ENCODE results near the gene CDK18.

CDK18 gene

GRCh38 chr1:205542367-205542766 is 37.9 kb downstream of the CDK18 start:
- DNase-seq: no peak

- peak; percentile 32 for DNase-seq
These were observed 39.2 kb downstream of the CDK18 start for GRCh38 chr1:205543351-205544301.

GRCh38 chr1:205545001-205545919 is 40.8 kb downstream of the CDK18 start:
- DNase-seq: no peak

DNA sequence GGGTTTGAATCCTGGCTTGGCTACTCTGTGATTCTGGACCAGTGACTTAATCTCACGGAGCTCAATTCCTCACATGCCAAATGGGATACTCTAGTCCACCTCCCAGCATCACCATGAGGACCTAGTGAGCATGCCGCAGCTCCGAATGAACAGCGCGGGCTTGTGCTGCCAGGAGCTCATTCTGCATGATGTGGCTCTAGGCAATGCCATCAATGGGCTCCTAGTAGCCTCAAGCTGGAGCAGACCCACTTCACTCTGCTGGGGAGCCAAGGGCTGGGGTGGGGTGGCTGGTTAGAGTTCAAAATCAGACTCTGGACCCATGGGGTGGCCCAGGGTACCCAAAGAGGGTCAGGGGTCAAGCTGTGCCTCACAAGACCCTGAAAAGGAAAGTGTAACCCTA is 41.5 kb downstream of the CDK18 start:
- no peak for DNase-seq

GRCh38 chr1:205546541-205546940 is 42.1 kb downstream of the CDK18 start:
- no peak for DNase-seq

DNA sequence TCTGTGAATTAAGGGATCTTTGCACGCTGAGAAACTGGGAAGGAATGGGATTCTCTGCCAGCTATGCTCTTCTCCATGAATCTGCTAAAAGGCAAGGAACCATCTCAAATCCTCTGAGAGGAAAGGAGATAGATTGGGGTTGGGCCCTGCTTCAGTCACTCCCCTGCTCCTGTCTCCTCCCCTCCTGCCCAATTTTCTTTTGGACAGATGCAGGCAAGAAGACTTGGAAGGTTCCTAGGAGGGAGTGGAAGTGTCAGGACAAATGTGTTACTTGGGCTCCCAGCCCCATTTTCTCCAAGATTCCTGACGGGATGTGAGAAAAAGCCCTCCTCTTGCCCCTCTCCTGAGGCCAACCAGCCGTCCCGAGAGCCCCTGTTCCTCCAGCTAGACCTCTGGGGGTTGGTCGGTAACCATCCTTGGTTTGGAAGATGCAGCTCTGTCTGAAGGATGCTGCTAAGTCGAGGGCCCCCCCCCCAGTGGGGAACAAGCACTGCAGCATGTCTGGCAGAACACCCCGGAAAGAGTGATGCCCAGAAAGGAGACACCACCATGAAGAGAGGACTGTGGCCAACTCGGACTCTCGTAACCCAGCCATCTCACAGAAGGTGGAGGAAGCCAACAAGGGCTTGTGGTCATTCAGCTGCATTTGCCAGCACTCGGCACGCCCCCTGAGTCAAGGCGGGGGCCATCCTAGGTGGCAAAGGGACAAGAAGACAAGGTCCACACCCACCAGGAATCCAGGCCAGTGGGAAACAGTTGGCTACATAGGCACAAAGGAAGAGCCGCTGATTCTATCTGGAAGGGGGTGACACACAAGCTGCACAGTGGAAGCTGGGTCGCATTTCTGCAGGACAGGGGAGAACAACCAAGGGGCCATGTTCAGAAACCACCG is 43.7 kb downstream of the CDK18 start:
- peak; percentile 59 for DNase-seq

- DNase-seq: peak; percentile 44
These were observed 49.8 kb downstream of the CDK18 start for GRCh38 chr1:205554026-205554811.

DNA sequence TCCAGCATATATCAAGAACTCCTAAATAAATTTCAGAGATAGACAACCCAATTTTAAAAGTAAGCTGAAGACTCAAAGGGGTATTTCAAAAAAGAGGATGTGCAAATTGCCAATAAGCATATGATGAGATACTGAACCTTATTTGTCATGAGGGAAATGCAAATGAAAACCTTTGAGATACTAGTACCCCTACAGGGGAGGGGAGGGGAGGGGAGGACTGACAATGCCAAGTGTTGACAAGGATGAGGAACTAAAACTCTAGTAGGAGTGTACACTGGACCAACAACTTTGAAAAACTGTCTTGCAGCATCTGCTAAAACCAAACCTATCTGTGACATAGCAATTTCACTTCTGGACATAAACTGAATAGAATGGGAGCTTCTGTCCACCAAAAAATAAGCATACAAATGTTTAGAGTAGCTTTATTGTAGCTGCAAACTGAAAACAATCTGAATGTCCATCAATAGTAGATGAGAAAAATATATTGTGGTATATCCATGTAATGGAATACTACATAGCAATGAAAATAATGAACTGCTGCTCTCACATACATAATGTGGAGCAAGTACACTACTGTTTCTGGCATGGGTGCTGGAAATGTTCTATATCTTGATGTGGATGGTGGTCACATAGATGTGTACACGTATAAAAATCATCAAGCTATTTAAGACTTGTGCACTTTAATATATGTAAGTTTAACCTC is 57.2 kb downstream of the CDK18 start:
- DNase-seq: no peak

- no peak for DNase-seq
These were observed 59.5 kb downstream of the CDK18 start for GRCh38 chr1:205563927-205564441.

- no peak for DNase-seq
These were observed 61.3 kb downstream of the CDK18 start for GRCh38 chr1:205565799-205566198.

- no peak for DNase-seq
These were observed 63.2 kb downstream of the CDK18 start for GRCh38 chr1:205567716-205568115.

GRCh38 chr1:205568135-205568468 is 63.6 kb downstream of the CDK18 start:
- DNase-seq: no peak

DNA sequence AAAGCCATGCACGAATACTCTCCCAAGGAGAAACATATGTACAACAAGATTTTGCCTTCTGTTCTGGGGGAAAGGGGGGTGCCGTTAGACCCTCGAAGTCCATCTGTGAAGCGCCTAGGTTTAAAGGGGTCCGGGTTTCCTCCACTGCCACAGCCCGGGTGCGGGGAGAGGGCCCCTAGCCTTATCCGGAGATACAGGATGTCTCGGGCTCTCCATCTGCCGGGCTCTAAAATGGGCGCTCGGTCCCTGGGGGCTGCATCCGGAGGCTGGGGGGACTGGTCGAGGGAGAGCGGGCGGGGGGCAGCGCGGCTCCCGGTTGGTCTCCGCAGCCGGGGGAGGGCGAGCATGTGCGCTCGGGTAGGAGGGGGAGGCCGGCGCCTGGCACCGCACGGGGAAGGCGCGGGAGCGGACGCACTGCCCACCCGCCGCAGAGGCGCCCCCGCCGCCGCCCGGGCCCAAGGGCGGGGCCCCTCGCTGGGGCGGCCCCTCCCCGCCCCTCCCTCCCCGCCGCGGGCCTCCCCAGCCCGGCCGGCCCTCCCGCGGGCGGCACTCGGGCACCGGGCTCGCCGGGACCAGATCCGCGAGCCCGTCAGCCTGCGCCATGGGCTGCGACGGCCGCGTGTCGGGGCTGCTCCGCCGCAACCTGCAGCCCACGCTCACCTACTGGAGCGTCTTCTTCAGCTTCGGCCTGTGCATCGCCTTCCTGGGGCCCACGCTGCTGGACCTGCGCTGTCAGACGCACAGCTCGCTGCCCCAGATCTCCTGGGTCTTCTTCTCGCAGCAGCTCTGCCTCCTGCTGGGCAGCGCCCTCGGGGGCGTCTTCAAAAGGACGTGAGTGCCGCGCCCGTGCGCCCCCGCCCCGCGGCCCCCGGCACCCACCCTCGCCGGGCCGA is 64.2 kb downstream of the CDK18 start:
- DNase-seq: no peak

DNA sequence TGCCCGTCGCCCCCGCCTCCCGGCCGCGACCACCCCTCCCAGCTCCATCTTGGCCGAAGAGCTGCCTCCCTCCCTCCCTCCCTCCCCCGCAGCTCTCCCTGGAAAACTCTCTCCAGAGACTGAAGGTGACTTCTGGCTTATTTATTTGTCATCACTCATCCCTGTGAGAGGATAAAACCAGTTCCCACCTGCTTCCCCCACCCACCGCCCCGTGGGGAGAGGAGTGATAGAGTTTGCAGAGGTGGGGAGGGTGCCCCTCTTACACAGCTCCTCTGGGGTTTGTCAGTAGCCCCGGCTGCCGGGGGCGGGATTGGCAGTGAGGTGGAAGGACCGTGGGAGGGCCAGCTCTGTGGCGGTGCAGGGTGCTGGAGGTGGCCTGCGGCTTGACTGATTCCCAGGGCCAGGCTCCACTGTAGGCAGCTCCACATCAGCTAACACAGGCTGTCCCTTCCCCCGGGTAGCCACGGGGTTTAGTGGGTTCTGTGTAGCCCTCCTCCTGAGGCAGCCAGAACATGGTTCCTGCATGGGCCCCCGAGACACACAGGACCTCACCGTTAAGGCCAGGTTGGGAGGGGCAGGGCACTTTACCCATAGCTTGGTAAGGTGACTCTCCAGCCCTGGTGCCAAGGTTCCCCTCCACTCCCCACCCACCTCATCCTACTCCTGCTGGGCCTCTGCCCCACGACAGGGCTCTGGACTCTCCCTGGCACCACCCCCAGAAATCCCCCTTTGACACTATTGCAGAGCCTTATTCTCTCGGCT is 65.1 kb downstream of the CDK18 start:
- no peak for DNase-seq

GRCh38 chr1:205570173-205570501 is 65.7 kb downstream of the CDK18 start:
- DNase-seq: no peak

GRCh38 chr1:205570796-205571537 is 66.5 kb downstream of the CDK18 start:
- DNase-seq: no peak

DNA sequence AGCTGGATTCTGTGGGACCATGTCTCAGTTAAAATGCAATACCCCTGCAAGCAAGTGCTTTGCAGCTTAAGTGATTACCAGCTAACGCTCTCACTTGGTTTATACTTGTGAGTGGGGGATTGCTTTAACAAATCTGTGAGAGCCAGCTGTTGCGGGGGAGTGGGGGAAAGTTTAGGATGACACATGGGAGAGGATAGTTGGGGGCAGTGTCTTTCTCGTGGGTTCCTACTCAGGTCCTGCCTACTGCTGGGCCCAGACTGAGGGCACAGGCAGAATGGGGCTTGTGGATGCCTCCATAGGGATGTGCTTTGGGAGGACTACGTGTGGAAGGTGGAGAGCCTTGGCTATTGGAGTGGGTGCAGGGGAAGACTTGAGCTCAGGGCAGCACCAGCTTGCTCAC is 67.3 kb downstream of the CDK18 start:
- no peak for DNase-seq

DNA sequence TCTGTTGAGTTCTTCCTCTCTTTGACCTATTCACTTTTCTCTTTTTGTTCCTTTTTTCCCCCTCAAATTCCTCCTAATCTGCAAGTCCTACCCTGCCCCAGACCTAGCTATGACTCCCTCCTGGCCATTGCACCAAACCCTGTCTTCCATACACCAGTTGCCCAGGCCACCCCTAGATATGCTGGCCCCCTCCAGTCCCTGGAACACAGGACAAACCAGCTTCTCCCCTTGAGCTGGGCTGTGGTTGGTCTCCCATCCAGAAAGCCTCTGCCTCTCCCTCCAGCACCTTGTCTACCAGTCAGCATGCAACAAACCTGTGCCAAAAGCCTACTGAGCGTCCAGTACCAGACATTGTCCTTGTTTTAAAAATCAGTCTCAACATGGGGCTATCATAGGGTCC is 68.0 kb downstream of the CDK18 start:
- DNase-seq: no peak

All from NCI-H446 treated with DMSO at 0.1 percent for 48 hours (cell line).